HG03575 (cell line): Measurements from ENCODE around the gene BATF2.

ENCODE experiments used
- ATAC-seq: cut with Tn5 transposase; IDR thresholded peaks from one replicate; pipeline ENCODE4 v1.9.1; 2021; ENCODE audit not compliant: unreplicated experiment, insufficient number of reproducible peaks, low FRiP score; ENCODE audit errors: extremely low read depth

BATF2 gene

GRCh38 chr11:64974124-64974523, 22.6 kb downstream of the BATF2 start:
- ATAC-seq: no peak

- ATAC-seq: no peak
Observed at GRCh38 chr11:64971421-64972233, 25.1 kb downstream of the BATF2 start, which contains the start of gene MAJIN. TSS of gene MAJIN (minus strand) at chr11:64972108. CDS start at chr11:64959405, 12,703 bp downstream.

- ATAC-seq: no peak
Observed at GRCh38 chr11:64970731-64971151, 26.0 kb downstream of the BATF2 start.

GRCh38 chr11:64969209-64969608, 27.6 kb downstream of the BATF2 start:
- ATAC-seq: no peak

GRCh38 chr11:64967375-64967774, 29.4 kb downstream of the BATF2 start:
- no peak for ATAC-seq

- no peak for ATAC-seq
Observed at GRCh38 chr11:64963072-64963631, 33.6 kb downstream of the BATF2 start.

- ATAC-seq: no peak
Observed at GRCh38 chr11:64960719-64961118, 36.1 kb downstream of the BATF2 start.

GRCh38 chr11:64959498-64959897, 37.3 kb downstream of the BATF2 start:
- no peak for ATAC-seq

GRCh38 chr11:64954201-64954600, 42.6 kb downstream of the BATF2 start:
- no peak for ATAC-seq

GRCh38 chr11:64951529-64951928, 45.2 kb downstream of the BATF2 start:
- ATAC-seq: no peak

- ATAC-seq: no peak
Observed at GRCh38 chr11:64947208-64947814, 49.5 kb downstream of the BATF2 start.
